Osteocyte (in vitro differentiated cells): ENCODE data around the gene BPIFB1. TPM values are rescaled to one million over a fixed set of nuclear protein-coding genes. Genes with fewer than 3 reads are reported as not detected.

ENCODE experiments used
- DNase-seq: peaks from one replicate; pipeline ENCODE4 v3.0.0; 2021; ENCODE audit warnings: mixed read lengths; ENCODE audit not compliant: unreplicated experiment; ENCODE audit errors: extremely low spot score
- H3K27ac Mint-ChIP-seq: one replicate; pipeline ENCODE4 v1.8.0; 2021; ENCODE audit warnings: mild to moderate bottlenecking, mixed read lengths; ENCODE audit not compliant: unreplicated experiment
- H3K27me3 Mint-ChIP-seq: one replicate; pipeline ENCODE4 v1.8.0; 2021; ENCODE audit warnings: mixed read lengths; ENCODE audit not compliant: unreplicated experiment
- H3K36me3 Mint-ChIP-seq: one replicate; pipeline ENCODE4 v1.8.0; 2021; ENCODE audit warnings: mixed read lengths; ENCODE audit not compliant: unreplicated experiment
- H3K4me1 Mint-ChIP-seq: one replicate; pipeline ENCODE4 v1.8.0; 2021; ENCODE audit warnings: mixed read lengths; ENCODE audit not compliant: unreplicated experiment
- H3K4me3 Mint-ChIP-seq: one replicate; pipeline ENCODE4 v1.8.0; 2021; ENCODE audit warnings: mild to moderate bottlenecking, moderate library complexity, mixed read lengths; ENCODE audit not compliant: unreplicated experiment
- H3K9me3 Mint-ChIP-seq: one replicate; pipeline ENCODE4 v1.8.0; 2021; ENCODE audit warnings: mixed read lengths; ENCODE audit not compliant: unreplicated experiment
- total RNA-seq: library from RNA; stranded (reverse); gene quantifications from 2 replicates; pipeline ENCODE4 v1.2.1, GENCODE V29; 2021
- TF ChIP-seq, protein P1 (sequence below): fragments of 200-600 bp; sonication (generic); IDR thresholded peaks from 2 replicates; pipeline ENCODE4 v1.5.0; 2021; ENCODE audit warnings: antibody characterized with exemption, mild to moderate bottlenecking, moderate library complexity

The BPIFB1 gene
- total RNA-seq, 1 donor from 2014 or later = not detected

GRCh38 chr20:33352258-33353012 lies 69.4 kb downstream of the BPIFB1 start:
- peaks cover 9% of the 10 kb centered on the region for H3K36me3 Mint-ChIP-seq
- no peak overlapping the region for H3K4me3 Mint-ChIP-seq
- DNase-seq = no peak
- H3K27ac Mint-ChIP-seq = no peak overlapping the region
- TF ChIP-seq, protein P1, sequence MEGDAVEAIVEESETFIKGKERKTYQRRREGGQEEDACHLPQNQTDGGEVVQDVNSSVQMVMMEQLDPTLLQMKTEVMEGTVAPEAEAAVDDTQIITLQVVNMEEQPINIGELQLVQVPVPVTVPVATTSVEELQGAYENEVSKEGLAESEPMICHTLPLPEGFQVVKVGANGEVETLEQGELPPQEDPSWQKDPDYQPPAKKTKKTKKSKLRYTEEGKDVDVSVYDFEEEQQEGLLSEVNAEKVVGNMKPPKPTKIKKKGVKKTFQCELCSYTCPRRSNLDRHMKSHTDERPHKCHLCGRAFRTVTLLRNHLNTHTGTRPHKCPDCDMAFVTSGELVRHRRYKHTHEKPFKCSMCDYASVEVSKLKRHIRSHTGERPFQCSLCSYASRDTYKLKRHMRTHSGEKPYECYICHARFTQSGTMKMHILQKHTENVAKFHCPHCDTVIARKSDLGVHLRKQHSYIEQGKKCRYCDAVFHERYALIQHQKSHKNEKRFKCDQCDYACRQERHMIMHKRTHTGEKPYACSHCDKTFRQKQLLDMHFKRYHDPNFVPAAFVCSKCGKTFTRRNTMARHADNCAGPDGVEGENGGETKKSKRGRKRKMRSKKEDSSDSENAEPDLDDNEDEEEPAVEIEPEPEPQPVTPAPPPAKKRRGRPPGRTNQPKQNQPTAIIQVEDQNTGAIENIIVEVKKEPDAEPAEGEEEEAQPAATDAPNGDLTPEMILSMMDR = no peak
- H3K4me1 Mint-ChIP-seq = no peaks in the 10 kb centered on the region
- H3K9me3 Mint-ChIP-seq = no peaks in the 10 kb centered on the region
- no peaks in the 10 kb centered on the region for H3K27me3 Mint-ChIP-seq

GRCh38 chr20:33353013-33353402 lies 70.0 kb downstream of the BPIFB1 start:
- H3K9me3 Mint-ChIP-seq = no peaks in the 10 kb centered on the region
- H3K27ac Mint-ChIP-seq = no peak overlapping the region
- no peaks in the 10 kb centered on the region for H3K27me3 Mint-ChIP-seq
- H3K36me3 Mint-ChIP-seq = peaks cover 9% of the 10 kb centered on the region
- TF ChIP-seq, protein P1 = no peak
- H3K4me3 Mint-ChIP-seq = no peak overlapping the region
- DNase-seq = no peak
- no peaks in the 10 kb centered on the region for H3K4me1 Mint-ChIP-seq

Other genes starting within 250 kb of the BPIFB1 start
- gene BPIFB3, start 229.3 kb upstream of the BPIFB1 start, total RNA-seq = not detected in 2 replicates
- not detected in 2 replicates for gene BPIFB4, start 203.6 kb upstream of the BPIFB1 start, total RNA-seq
- gene BPIFA2, start 115.1 kb upstream of the BPIFB1 start, total RNA-seq = not detected in 2 replicates
- gene BPIFA3, start 65.9 kb upstream of the BPIFB1 start, total RNA-seq = not detected in 2 replicates
- gene BPIFA1, start 47.2 kb upstream of the BPIFB1 start, total RNA-seq = not detected in 2 replicates
- gene CDK5RAP1, start 118.3 kb downstream of the BPIFB1 start, total RNA-seq = 25.1 and 25.3 TPM in 2 replicates
- gene SNTA1, start 160.5 kb downstream of the BPIFB1 start, total RNA-seq = 28.9 and 33.8 TPM in 2 replicates
- gene CBFA2T2, start 206.9 kb downstream of the BPIFB1 start, total RNA-seq = 19.6 and 19.9 TPM in 2 replicates